Endothelial cell of hepatic sinusoid (primary cell): Measurements from ENCODE around the gene TMEM53.

Experiments
- in situ Hi-C: cut with HindIII; loops from 2 replicates; pipeline ENCODE4 v1.10.0; 2017; ENCODE audit warnings: low sequenced_read_pairs

Gene TMEM53

DNA sequence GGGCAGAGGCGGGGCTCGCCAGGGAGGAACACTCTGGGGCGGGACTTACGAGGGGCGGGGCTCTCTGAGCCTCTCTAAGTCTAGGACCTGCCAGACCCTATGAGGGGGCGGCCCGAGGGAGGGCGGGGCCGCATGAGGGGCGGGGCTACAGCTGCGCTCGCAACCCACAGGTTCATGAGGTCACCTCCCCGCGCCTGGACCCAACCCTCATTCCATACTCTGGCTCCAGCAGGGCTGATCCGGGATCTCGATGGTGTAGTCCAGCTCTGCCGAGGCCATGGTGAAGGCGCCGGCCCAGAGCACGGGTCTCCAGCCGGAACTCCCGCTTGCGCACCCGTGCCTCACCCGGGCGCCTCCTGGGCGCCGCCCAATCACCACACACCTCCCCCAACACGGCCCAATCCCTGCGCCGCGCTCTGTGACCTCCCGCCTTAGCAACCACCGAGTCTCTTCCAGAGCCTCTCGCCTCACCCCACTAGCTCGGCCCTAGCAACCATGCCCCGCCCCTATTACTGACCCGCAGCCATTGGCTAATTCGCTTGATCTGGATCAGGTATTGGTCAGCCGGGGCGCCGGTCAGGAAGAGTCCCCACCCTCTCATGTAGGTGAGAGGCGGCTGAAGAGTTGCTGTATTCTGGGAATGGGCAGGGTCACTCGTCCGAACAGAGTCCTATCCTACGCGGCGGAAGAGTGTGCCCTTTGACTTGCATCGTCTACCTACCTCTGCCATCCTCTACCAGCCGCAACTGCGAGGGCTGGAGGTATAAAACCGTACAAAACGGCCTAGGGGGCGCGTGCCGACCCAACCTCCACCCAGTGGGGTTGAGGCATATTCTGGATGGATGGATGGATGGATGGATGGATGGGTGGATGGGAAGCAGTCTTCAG, at the start of gene TMEM53, which contains the start of gene ARMH1:
Gene TMEM53, minus strand, starts transcription at position 369 of the 888 bp plus-strand sequence. Its CDS starts 90 bp downstream, at position 279.
Gene ARMH1, plus strand, starts transcription at position 602 of the 888 bp plus-strand sequence. CDS start 14,984 bp downstream, outside the sequence.
- in situ Hi-C loops = no loop called here

DNA sequence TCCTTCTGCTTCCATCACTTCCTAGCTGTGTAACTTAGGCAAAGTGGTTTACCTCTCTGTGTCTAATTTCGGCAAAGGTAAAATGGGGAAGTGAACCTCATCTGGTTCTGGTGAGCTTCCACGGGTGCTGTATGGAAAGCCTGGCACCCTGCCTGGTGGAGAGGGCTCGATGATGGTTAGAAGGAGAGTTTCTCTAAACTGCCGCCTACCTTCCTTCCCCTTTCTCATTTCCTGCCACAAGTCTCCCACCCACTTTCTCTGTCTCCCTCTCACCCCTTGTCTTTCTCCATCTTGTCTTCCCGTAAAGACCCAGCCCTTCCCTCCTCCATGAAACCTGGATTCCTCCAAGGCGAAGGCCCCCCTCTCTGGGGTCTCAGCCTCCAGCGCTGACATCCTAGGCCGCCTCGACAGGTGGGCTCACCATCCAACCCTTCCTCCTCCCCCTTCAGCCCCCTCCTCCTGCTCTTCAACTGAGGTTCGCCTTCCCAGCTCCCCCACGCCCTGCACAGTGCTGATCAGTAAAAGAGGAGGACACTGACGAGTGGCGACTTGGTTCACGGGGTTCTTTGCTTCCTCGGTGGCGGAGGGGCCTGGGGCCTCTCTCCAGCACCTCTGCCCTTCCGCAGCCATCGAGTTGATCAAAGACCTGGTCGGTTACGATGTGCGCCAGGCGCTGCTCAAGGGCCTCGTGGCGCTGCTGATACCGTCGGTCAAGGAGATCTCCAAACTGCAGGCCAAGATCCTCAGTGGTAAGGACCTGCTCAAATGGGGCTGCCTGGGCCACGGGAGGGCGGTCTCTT, 49.4 kb upstream of the TMEM53 start:
- in situ Hi-C loops = no loop called here

GRCh38 chr1:44723064-44723463, 48.8 kb upstream of the TMEM53 start:
- in situ Hi-C loops = no loop called here

DNA sequence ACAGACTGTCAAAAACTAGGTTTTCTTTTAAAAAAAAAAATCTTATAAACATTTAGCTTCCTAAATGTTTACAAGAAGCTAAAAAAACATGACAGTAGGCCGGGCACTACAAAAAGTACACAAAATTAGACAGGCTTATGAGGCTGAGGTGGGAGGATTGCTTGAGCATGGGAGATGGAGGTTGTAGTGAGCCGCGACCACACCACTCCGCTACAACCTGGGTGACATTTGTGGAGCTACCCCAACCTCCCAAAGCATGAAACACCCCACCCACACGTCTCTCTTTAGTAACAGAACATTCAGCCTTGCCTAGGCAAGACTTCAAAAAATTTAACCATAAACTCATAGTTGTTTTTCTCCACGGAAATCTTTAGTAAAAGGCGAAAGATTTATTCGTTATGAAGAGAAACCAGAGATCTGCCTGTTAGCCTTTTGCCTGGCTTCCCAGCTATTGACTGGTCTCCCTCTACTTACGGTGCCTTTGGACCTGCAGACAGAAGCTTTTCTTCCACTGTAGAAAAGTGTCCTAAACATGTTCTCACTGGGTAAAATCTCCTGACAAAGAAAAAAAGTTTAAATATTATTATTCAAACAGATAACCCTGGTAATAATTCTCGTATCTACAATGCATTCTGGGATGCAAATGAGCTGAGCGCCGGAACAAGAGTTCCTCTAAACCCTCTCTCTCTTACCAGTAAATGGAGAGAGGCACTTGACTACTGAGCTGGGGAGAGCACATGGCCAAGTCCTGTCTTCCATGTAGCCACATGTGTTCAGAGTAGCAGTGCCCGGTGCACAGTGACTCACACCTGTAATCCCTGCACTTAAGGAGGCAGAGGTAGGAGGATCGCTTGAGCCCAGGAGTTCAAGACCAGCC, 47.4 kb upstream of the TMEM53 start:
- in situ Hi-C loops = no loop called here

DNA sequence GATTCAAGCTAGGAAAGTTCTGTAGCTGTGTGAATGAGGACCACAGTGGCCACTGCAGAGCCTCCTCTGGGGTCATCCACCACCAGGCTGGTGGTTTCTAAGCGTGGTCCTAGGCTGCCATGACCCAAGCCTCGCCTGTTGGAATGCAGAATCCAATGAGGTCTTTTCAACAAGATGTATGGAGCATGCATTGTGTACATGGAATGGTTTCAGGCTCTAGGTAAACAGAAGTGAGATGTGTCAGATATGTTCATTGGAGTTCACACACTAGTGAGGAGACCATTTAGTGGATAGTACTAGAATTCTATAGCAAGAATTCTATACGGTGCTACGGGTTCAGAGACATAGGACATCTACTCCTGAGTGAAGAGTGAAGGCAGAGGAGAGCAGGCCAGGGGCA, 46.0 kb upstream of the TMEM53 start:
- in situ Hi-C loops = no loop called here

DNA sequence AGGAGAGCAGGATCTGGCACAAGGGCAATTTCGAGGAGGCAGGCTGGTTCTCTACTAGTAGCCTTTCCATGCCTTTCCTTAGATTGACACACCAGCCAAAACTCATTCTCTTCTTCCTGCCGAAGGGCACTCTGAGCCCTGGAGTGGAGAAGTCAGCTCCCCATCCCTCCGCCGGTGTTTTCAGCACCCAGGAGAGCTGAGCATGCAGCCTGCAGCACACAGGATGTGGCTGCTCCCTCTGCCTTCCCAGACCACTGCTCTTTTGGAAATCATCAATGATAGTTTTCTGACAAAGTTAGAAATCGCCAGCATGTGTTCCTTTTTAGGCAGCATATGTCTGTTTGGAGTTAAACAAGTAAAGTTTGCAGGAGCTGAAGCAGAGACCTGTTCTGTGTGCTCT, 45.0 kb upstream of the TMEM53 start:
- in situ Hi-C loops = no loop called here

DNA sequence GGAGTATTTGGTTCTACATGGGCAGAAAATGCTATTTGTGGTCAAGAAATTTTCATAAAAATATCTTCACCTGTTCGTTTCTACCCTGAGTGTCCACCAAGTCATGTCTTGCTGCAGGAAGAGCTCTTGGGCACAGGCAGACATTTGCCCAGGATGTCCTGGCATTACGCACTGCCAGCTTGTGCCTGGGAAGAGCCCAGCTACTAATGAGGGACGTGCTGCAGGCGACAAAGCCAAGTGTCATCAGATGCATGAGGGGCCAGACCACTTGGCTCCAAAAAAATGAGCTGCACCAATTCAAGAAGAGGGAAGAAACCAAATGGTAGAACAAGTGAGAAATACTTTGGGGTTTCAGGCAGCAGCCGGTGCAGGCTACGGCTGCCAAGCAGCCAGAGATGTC, 43.8 kb upstream of the TMEM53 start:
- in situ Hi-C loops = no loop called here

- in situ Hi-C loops = no loop called here
Measured at GRCh38 chr1:44717653-44718052, 43.4 kb upstream of the TMEM53 start.

- in situ Hi-C loops = no loop called here
Measured at GRCh38 chr1:44717156-44717555, 42.9 kb upstream of the TMEM53 start.

GRCh38 chr1:44714944-44715571, 40.8 kb upstream of the TMEM53 start:
- in situ Hi-C loops = no loop called here

DNA sequence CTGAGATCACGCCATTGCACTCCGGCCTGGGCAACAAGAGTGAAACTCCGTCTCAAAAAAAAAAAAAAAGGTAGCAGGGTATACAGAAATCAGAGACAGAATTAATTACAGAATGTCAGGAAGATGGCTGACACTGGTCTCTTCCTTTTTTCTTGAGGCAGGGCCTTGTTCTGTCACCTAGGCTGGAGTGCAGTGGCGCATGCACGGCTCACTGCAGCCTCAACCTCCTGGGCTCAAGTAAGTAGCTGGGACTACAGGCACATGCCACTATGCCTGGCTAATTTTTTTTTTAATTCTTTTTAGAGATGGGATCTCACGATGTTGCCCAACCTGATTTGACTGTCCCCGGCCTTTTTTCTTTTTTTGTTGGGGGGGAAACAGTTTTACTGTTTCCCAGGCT, 40.3 kb upstream of the TMEM53 start:
- in situ Hi-C loops = no loop called here

GRCh38 chr1:44713321-44713781, 39.1 kb upstream of the TMEM53 start:
- in situ Hi-C loops = no loop called here

GRCh38 chr1:44707959-44708831, 33.9 kb upstream of the TMEM53 start:
- in situ Hi-C loops = no loop called here

DNA sequence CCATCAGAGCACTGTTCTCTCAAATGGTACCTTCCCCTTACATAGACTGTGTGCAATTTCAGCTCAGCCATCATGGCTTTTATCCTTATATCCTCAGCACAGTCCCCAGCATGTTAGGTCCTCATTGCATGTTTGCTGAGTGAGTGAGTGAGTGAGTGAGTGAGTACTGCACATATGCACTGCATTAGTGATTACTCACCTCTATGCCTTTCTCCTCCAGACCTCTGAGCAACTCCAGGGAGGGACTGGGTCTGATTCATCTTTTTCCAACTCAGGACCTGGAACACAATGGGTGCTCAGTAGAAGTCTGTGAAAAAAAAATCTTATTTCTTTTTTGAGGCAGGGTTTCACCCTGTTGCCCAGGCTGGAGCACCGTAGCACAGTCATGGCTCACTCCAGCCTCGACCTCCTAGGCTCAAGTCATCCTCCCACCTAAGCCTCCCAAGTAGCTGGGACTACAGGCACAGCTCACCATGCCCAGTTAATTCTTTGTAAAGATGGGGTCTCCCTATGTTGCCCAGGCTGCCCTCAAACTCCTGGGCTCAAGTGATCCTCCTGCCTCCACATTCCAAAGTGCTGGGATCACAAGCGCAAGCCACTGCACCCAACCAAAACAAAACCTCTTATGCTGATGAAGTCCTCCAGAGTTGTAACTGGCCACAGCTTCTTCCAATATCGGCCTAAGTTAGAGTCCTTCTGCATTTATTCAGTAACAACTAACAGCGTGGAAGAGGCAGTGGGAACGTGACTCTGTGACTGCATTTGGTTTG, 33.0 kb upstream of the TMEM53 start:
- in situ Hi-C loops = no loop called here

- in situ Hi-C loops = no loop called here
Measured at GRCh38 chr1:44705938-44706337, 31.7 kb upstream of the TMEM53 start.

DNA sequence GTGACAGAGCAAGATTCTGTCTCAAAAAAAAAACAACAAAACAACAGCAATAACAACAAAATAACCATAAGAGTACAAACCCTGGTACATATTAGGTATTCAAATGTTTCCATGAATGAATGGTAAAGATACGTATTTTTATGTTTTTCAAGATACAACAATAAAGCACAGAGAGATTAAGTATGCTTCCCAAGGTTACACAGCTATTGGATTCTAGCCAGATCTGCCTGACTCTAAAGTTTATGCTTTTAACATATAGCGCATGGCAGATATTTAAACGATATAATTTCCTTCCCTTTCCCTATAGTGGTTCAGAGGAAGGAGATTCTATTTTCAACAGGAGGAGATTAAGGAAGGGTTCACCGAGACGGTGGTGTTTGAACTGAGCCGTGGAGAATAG, 31.2 kb upstream of the TMEM53 start:
- in situ Hi-C loops = no loop called here

- in situ Hi-C loops = no loop called here
Measured at GRCh38 chr1:44701141-44701573, 26.9 kb upstream of the TMEM53 start.

DNA sequence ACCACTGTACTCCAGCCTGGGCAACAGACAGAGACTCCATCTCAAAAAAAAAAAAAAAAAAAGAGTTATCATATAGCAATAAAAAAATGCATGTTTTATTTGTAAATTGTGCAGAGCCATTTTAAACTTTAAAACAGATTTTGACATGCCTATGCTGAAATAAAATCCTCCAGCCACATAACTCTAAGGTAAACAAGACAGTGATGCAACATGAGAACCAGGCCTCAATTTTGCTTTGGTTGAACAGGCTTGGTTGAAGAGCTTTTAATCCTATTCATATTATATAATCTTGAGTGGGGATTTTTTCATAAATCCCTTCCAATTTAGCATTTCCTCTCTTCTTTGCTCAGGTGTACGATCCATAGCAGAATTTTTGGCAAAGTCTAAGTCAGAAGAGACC, 26.3 kb upstream of the TMEM53 start:
- in situ Hi-C loops = no loop called here
